GM12878 (cell line): ENCODE results near the gene ZFC3H1. TPM values are rescaled to one million over a fixed set of nuclear protein-coding genes. Genes with fewer than 3 reads are reported as not detected.
A peak's percentile ranks its signal among the peaks of the same experiment; 100 is the strongest.

Experiments
- ATAC-seq: fragments of 200-7000 bp; cut with Tn5 transposase; 3 replicates; pipeline ENCODE4 v1.9.1; 2020; ENCODE audit warnings: mild to moderate bottlenecking, moderate library complexity
- BruUV-seq: library from RNA; stranded (reverse); fragments of 400-500 nt; replicated peaks from 2 replicates; lab custom pipeline; 2021; lab: Mats Ljungman, UMichigan
- CTCF ChIA-PET: fragments of 300-600 bp; sonication (Branson Sonifier 250); formaldehyde crosslinking; extraction: SDS; loops from one replicate; lab custom pipeline; 2021; ENCODE audit warnings: inconsistent platforms; lab: Yijun Ruan, JAX
- POLR2A ChIA-PET: fragments of 350-600 bp; formaldehyde crosslinking; extraction: SDS; loops from one replicate; lab custom pipeline; 2021; ENCODE audit warnings: inconsistent platforms; lab: Charles Lee
- RAD21 ChIA-PET: fragments of 300-600 bp; sonication (Branson Sonifier 250); formaldehyde crosslinking; loops from one replicate; lab custom pipeline; 2023; ENCODE audit warnings: antibody characterized with exemption; ENCODE audit not compliant: unreplicated experiment; lab: Charles Lee
- SMC1A ChIA-PET: fragments of 300-600 bp; sonication (Branson Sonifier 250); formaldehyde crosslinking; loops from one replicate; lab custom pipeline; 2023; ENCODE audit not compliant: unreplicated experiment, uncharacterized antibody; lab: Charles Lee
- DNase-seq: peaks from one replicate; pipeline ENCODE4 v3.0.0-alpha.2; 2011; ENCODE audit warnings: low read depth, low spot score
- FAIRE-seq: peaks from 3 replicates; lab custom pipeline; 2011; peaks lifted over from hg19 to GRCh38; lab: Jason Lieb, UNC
- H2AFZ ChIP-seq: 2 replicates; pipeline ENCODE4 v1.6.0; 2011; ENCODE audit warnings: low read depth, low read length, control low read depth; ENCODE audit not compliant: control insufficient read depth
- H3K27ac ChIP-seq: 2 replicates; pipeline ENCODE4 v1.5.1; 2011; ENCODE audit warnings: control low read depth; ENCODE audit not compliant: control insufficient read depth, insufficient read depth
- H3K27me3 ChIP-seq, 2 experiments: replicated peaks in 1 of 2; 2 replicates each; pipeline versions ENCODE4 v1.6.0 to v1.6.1; 2011; ENCODE audit warnings: low read length in 1 of 2; ENCODE audit not compliant: control insufficient read depth in 2 of 2, insufficient read depth in 2 of 2
- H3K36me3 ChIP-seq, 2 experiments: 2 replicates each; pipeline ENCODE4 v1.5.1; 2011; ENCODE audit warnings: low read length in 1 of 2; ENCODE audit not compliant: control insufficient read depth in 2 of 2, insufficient read depth in 2 of 2
- H3K4me1 ChIP-seq: 2 replicates; pipeline ENCODE4 v1.6.1; 2011; ENCODE audit warnings: mild to moderate bottlenecking, low read length, moderate library complexity, mixed read lengths; ENCODE audit not compliant: control insufficient read depth, insufficient read depth
- H3K4me2 ChIP-seq: 2 replicates; pipeline ENCODE4 v1.6.0; 2011; ENCODE audit warnings: control low read depth; ENCODE audit not compliant: control insufficient read depth, insufficient read depth
- H3K4me3 ChIP-seq: fragments of 200-600 bp; sonication (generic); 2 replicates; pipeline ENCODE4 v1.5.1; 2016
- H3K79me2 ChIP-seq: 2 replicates; pipeline ENCODE4 v1.6.0; 2011; ENCODE audit warnings: low read length; ENCODE audit not compliant: control insufficient read depth, insufficient read depth
- H3K9ac ChIP-seq: 2 replicates; pipeline ENCODE4 v1.8.0; 2011; ENCODE audit warnings: low read length, control low read depth, mixed read lengths; ENCODE audit not compliant: control insufficient read depth, insufficient read depth
- H3K9me3 ChIP-seq: replicated peaks from 3 replicates; pipeline ENCODE4 v1.5.1; 2011; ENCODE audit warnings: mild to moderate bottlenecking, low read length; ENCODE audit not compliant: control insufficient read depth, insufficient read depth
- H4K20me1 ChIP-seq: 2 replicates; pipeline ENCODE4 v1.6.0; 2011; ENCODE audit not compliant: control insufficient read depth, insufficient read depth
- EZH2 ChIP-seq: IDR thresholded peaks from 2 replicates; pipeline ENCODE4 v1.6.1; 2012; ENCODE audit warnings: low read depth, mild to moderate bottlenecking, control low read depth, inconsistent platforms, low read length, borderline replicate concordance; ENCODE audit not compliant: control insufficient read depth
- GABPA ChIP-seq: IDR thresholded peaks from 2 replicates; pipeline ENCODE4 v1.6.1; 2014; ENCODE audit warnings: antibody characterized with exemption, low read depth, mild to moderate bottlenecking, inconsistent platforms
- HCFC1 ChIP-seq: fragments of 150-350 bp; IDR thresholded peaks from 2 replicates; pipeline ENCODE4 v1.6.1; 2014; ENCODE audit warnings: low read length
- NFIC ChIP-seq: IDR thresholded peaks from 2 replicates; pipeline ENCODE4 v1.6.1; 2012; ENCODE audit warnings: low read depth, mild to moderate bottlenecking, inconsistent platforms, low read length, moderate library complexity
- RAD51 ChIP-seq: fragments of 450-650 bp; IDR thresholded peaks from 2 replicates; pipeline ENCODE4 v1.6.1; 2016; ENCODE audit warnings: moderate library complexity, mild to moderate bottlenecking, inconsistent platforms
- SIN3A ChIP-seq: IDR thresholded peaks from 2 replicates; pipeline ENCODE4 v1.6.1; 2012; ENCODE audit warnings: low read depth, low read length, improper control_type of control experiment
- TAF1 ChIP-seq: IDR thresholded peaks from 2 replicates; pipeline ENCODE4 v1.6.1; 2011; ENCODE audit warnings: mild to moderate bottlenecking, low read depth, low read length, borderline replicate concordance
- ZBED1 ChIP-seq: IDR thresholded peaks from 2 replicates; pipeline ENCODE4 v1.6.1; 2016; ENCODE audit warnings: borderline replicate concordance
- ZNF384 ChIP-seq: IDR thresholded peaks from 2 replicates; pipeline ENCODE4 v1.6.1; 2012; ENCODE audit warnings: low read depth, mild to moderate bottlenecking, low read length, improper control_type of control experiment, borderline replicate concordance
- WGBS: methylation state at CpG from one replicate; pipeline ENCODE4 v1.1.6; 2016; ENCODE audit warnings: low lambda C conversion rate; ENCODE audit not compliant: insufficient replicate concordance, insufficient coverage; ENCODE audit errors: missing lambda C conversion rate; 5-methylcytosine and 5-hydroxymethylcytosine counted together
- in situ Hi-C: fragments of 300-500 bp; cut with MboI; formaldehyde crosslinking; loops from 9 replicates; pipeline ENCODE4 v1.14.3; 2018; ENCODE audit warnings: mixed read lengths
- intact Hi-C: fragments of 100-400 bp; cut with micrococcal nuclease; formaldehyde crosslinking; loops from one replicate; pipeline ENCODE4 v1.14.2; 2022; ENCODE audit not compliant: unreplicated experiment
- polyA plus RNA-seq, 11 experiments: library from polyadenylated mRNA; depleted of rRNA in 4 of 11; unstranded in 6 of 11; stranded (reverse) in 5 of 11; fragments of >200 nt; fragmentation: Nextera tagmentation in 4 of 11; fragmentation: Illumina TruSeq in 1 of 11; extraction: Ambion mirVana in 4 of 11; extraction: Trizol in 1 of 11; gene quantifications; 1 replicate in 1 of 11; 2 replicates in 10 of 11; pipeline versions ENCODE4 v1.2.1 to v1.2.3, GENCODE V29; 2011 to 2016; ENCODE audit warnings: inconsistent platforms in 2 of 11, missing spikeins in 2 of 11, low read depth in 1 of 11
- total RNA-seq, 4 experiments: library from RNA; depleted of rRNA in 3 of 4; stranded (reverse); fragments of >200 nt in 3 of 4; fragmentation: Illumina TruSeq in 1 of 4; extraction: Trizol in 1 of 4; gene quantifications; 2 replicates each; pipeline versions ENCODE4 v1.2.1 to v1.2.3, GENCODE V29; 2013 to 2021
- TF ChIP-seq, protein P1 (sequence below): IDR thresholded peaks from 2 replicates; pipeline ENCODE4 v1.6.1; 2011; ENCODE audit warnings: low read depth, mild to moderate bottlenecking, low read length, moderate library complexity, borderline replicate concordance; ENCODE audit errors: extremely low read depth
- TF ChIP-seq, protein P2 (sequence below): IDR thresholded peaks from 2 replicates; pipeline ENCODE4 v1.6.1; 2011; ENCODE audit warnings: mild to moderate bottlenecking, low read depth, low read length, moderate library complexity; ENCODE audit not compliant: insufficient replicate concordance
- TF ChIP-seq, protein P3 (sequence below): fragments of 450-650 bp; IDR thresholded peaks from 2 replicates; pipeline ENCODE4 v1.6.1; 2017; ENCODE audit warnings: low read depth, mild to moderate bottlenecking, moderate library complexity
- TF ChIP-seq, protein P4 (sequence below): IDR thresholded peaks from 2 replicates; pipeline ENCODE4 v1.6.1; 2012; ENCODE audit warnings: improper control_type of control experiment, low read depth, low read length; ENCODE audit not compliant: insufficient replicate concordance

Gene ZFC3H1
- total and polyA plus RNA-seq, 10 of the 15 experiments (the other 5 are each of a cell fraction or from before 2014, with no cell fraction given), result 11.2 to 88.7 (median 25.9) TPM

DNA sequence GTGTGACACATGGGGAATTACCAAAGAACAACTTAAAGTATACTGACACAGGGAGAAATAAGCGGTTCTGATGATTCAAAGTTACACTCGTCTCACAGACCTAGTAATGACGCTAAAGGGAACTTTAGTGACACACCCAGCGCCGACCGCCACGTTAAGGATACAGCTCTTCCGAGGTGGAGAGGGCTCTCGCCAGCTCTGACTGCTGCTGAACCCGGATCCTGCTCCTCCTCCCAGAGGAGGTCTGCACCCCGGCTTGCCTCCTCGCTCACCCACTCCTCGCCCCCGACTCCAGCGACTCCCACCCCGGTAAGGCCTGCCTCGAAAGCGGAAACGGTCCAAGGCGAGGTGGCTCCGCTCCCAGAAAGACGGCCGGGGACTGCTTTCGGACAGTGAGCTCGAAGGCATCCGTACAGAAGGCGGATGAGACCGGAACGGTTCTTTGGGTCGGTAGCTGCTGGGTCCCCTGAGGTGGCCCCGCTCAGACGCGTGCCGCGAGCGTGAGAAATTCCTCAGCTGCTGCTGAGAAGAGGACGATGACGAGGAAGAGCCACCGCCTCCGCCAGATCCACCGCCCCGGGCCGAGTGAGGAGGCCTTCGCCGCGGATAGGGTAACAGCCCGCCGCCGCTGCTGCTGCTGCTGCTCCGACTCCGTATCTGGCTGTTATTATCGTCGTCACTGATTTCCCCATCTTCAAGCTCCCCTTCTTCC, 643 bp downstream of the ZFC3H1 start:
- Histone ChIP-seq H3K27ac (peak overlapping the region; percentile 85), H3K4me1 (0 out of 2 replicates have a peak, but pooled peaks cover 6% of the 10 kb centered on the region), H3K9me3 (no peaks in the 10 kb centered on the region), H2AFZ (peak overlapping the region; percentile 97), H3K79me2 (peaks cover 69% of the 10 kb centered on the region), H3K4me3 (peak overlapping the region; percentile 99), H3K4me2 (peak overlapping the region; percentile 7; the same call in 1 of the 2 replicates), H4K20me1 (no peaks in the 10 kb centered on the region), H3K9ac (peak overlapping the region; percentile 97), H3K36me3 (peaks cover 0 to 11% of the 10 kb centered on the region in 2 experiments; a peak in 2 of 4 replicates), H3K27me3 (no peaks in the 10 kb centered on the region)
- ChIA-PET SMC1A (interaction anchor here (0.8 to 5.1 kb wide), 10 partner anchors 14 to 92 kb away, joined by 3 to 48 read pairs (median 4); partner anchors contain the start of genes RAB21 and TMEM19), CTCF (interaction anchor here (0.7 to 7.5 kb wide), 14 partner anchors 11 to 184 kb away, joined by 3 to 83 read pairs (median 4); partner anchors contain the start of genes RAB21 and TMEM19), POLR2A (interaction anchor here (0.6 to 7.2 kb wide), 11 partner anchors 9 to 177 kb away, joined by 3 to 93 read pairs (median 3); partner anchors contain the start of genes RAB21, TBC1D15 and TMEM19), RAD21 (interaction anchor here (0.7 to 3.4 kb wide), 11 partner anchors 8 to 94 kb away, joined by 3 to 59 read pairs (median 6); partner anchors contain the start of genes RAB21 and TMEM19)
- DNase-seq (no peak), FAIRE-seq (no peak), ATAC-seq (peak; percentile 62)
- TSS peak; percentile 85 for BruUV-seq
- 1% methylated on average over 53 of the region's 53 CpGs for WGBS
- intact Hi-C loops (loop anchor here (1.0 kb wide), 1 partner anchor 92 kb away; no protein-coding TSS in a partner anchor), in situ Hi-C loops (loop anchor here (5.0 kb wide), 1 partner anchor 179 kb away; no protein-coding TSS in a partner anchor)
- TF ChIP-seq, protein P1, sequence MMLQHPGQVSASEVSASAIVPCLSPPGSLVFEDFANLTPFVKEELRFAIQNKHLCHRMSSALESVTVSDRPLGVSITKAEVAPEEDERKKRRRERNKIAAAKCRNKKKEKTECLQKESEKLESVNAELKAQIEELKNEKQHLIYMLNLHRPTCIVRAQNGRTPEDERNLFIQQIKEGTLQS, result no peak
- TF ChIP-seq TAF1 (peak; percentile 54; the same call in 1 of the 2 replicates), HCFC1 (no peak), ZBED1 (no peak), RAD51 (no peak), EZH2 (no peak), ZNF384 (no peak), GABPA (0 out of 2 replicates have a peak, but pooled peaks have one; percentile 56), NFIC (no peak), SIN3A (no peak)
- TF ChIP-seq, protein P2, sequence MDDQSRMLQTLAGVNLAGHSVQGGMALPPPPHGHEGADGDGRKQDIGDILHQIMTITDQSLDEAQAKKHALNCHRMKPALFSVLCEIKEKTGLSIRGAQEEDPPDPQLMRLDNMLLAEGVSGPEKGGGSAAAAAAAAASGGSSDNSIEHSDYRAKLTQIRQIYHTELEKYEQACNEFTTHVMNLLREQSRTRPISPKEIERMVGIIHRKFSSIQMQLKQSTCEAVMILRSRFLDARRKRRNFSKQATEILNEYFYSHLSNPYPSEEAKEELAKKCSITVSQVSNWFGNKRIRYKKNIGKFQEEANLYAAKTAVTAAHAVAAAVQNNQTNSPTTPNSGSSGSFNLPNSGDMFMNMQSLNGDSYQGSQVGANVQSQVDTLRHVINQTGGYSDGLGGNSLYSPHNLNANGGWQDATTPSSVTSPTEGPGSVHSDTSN, result no peak
- TF ChIP-seq, protein P3, sequence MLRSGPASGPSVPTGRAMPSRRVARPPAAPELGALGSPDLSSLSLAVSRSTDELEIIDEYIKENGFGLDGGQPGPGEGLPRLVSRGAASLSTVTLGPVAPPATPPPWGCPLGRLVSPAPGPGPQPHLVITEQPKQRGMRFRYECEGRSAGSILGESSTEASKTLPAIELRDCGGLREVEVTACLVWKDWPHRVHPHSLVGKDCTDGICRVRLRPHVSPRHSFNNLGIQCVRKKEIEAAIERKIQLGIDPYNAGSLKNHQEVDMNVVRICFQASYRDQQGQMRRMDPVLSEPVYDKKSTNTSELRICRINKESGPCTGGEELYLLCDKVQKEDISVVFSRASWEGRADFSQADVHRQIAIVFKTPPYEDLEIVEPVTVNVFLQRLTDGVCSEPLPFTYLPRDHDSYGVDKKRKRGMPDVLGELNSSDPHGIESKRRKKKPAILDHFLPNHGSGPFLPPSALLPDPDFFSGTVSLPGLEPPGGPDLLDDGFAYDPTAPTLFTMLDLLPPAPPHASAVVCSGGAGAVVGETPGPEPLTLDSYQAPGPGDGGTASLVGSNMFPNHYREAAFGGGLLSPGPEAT, result no peak
- TF ChIP-seq, protein P4, sequence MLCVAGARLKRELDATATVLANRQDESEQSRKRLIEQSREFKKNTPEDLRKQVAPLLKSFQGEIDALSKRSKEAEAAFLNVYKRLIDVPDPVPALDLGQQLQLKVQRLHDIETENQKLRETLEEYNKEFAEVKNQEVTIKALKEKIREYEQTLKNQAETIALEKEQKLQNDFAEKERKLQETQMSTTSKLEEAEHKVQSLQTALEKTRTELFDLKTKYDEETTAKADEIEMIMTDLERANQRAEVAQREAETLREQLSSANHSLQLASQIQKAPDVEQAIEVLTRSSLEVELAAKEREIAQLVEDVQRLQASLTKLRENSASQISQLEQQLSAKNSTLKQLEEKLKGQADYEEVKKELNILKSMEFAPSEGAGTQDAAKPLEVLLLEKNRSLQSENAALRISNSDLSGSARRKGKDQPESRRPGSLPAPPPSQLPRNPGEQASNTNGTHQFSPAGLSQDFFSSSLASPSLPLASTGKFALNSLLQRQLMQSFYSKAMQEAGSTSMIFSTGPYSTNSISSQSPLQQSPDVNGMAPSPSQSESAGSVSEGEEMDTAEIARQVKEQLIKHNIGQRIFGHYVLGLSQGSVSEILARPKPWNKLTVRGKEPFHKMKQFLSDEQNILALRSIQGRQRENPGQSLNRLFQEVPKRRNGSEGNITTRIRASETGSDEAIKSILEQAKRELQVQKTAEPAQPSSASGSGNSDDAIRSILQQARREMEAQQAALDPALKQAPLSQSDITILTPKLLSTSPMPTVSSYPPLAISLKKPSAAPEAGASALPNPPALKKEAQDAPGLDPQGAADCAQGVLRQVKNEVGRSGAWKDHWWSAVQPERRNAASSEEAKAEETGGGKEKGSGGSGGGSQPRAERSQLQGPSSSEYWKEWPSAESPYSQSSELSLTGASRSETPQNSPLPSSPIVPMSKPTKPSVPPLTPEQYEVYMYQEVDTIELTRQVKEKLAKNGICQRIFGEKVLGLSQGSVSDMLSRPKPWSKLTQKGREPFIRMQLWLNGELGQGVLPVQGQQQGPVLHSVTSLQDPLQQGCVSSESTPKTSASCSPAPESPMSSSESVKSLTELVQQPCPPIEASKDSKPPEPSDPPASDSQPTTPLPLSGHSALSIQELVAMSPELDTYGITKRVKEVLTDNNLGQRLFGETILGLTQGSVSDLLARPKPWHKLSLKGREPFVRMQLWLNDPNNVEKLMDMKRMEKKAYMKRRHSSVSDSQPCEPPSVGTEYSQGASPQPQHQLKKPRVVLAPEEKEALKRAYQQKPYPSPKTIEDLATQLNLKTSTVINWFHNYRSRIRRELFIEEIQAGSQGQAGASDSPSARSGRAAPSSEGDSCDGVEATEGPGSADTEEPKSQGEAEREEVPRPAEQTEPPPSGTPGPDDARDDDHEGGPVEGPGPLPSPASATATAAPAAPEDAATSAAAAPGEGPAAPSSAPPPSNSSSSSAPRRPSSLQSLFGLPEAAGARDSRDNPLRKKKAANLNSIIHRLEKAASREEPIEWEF, result no peak
